HT-29 (cell line): ENCODE data around the gene BEST1. TPM values are rescaled to one million over a fixed set of nuclear protein-coding genes. Genes with fewer than 3 reads are reported as not detected.
"Not testable (repeated sequence)": the region's sequence is repeated elsewhere in the genome, so short reads cannot be mapped to it uniquely, and the experiment has no call there.

ENCODE experiments used
- DNase-seq: peaks from one replicate; pipeline ENCODE4 v3.0.0-alpha.2; 2015; ENCODE audit warnings: low spot score
- total RNA-seq: library from RNA; depleted of rRNA; stranded (reverse); fragments of >200 nt; shearing (Covaris generic); gene quantifications from 2 replicates; pipeline ENCODE4 v1.2.3, GENCODE V29; 2014

BEST1 gene
- total RNA-seq, 1 experiment from 2014 or later: 0.46 TPM

DNA sequence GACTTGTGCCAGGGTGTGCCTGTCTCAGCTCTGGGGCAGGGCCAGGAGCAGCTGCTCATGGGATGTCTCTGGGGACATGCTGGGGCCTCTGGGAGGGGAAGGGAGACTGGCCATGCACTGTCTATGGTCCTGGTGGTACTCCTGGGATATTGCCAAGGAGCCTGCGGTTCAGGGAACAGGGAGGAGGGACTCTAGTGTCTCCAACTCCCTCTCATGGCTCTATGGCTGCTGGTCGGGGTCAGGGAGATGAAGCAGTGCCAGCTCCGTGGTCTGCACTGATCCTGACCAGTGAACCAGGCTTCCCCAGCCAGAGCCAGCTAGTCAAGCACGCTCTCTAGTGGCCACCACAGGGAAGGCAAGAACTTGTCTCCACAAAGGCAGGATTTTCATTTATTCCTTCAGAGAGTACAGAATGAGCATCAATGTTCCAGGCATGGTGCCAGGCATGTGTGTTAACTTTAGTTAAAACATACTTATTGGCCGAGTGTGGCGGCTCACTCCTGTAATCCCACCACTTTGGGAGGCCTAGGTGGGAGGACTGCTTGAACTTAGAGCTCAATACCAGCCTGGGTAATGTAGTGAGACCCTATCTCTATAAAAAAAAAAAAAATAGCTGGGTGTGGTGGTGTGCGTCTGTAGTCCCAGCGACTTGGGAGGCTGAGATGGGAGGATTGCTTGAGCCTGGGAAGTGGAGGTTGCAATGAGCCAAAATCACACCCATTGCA lies 2.5 kb upstream of the BEST1 start:
- DNase-seq: peak; percentile 90

DNA sequence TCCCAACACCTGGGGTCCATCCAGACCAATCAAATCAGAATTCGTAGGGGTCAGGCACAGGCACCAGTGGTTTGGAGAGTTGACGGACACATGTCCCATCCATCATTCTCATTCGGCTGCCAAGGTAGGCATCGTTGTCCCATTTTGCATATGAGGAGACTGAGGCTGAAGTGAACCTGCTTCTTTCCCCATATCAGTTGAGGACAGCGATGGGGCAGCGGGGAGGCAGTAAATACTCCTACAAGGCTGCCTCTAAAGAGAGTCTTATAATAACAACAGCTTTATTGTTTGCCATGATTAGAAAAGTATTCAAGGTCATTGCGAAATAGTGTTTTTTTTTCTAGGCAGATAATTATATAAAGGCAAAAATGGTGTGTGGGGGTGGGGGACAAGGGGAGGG lies 1.6 kb upstream of the BEST1 start:
- DNase-seq: no peak

DNA sequence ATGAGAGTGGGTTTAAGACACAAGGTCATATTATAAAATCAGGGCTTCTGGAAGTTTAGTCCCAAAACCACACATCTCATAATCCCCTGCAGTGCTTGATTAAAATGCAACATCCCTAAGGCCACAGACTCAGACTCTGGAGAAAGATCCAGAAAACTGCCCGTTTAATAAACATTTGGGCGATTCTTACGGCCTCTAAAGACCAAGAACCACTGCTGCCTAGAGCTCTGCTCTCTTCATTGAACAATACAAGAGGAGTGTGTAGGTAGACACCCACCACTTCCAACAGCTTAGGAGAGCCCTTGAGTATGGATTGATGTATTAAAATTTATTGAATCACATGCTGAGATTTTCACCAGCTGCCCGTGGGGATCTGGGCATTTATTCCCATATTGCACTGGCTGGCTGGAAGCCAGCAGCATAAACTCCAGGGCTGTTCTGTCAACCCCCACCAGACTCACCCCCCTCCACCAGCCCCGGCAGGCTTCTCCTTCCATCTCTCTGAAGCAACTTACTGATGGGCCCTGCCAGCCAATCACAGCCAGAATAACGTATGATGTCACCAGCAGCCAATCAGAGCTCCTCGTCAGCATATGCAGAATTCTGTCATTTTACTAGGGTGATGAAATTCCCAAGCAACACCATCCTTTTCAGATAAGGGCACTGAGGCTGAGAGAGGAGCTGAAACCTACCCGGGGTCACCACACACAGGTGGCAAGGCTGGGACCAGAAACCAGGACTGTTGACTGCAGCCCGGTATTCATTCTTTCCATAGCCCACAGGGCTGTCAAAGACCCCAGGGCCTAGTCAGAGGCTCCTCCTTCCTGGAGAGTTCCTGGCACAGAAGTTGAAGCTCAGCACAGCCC lies 749 bp upstream of the BEST1 start:
- peak; percentile 36 for DNase-seq

DNA sequence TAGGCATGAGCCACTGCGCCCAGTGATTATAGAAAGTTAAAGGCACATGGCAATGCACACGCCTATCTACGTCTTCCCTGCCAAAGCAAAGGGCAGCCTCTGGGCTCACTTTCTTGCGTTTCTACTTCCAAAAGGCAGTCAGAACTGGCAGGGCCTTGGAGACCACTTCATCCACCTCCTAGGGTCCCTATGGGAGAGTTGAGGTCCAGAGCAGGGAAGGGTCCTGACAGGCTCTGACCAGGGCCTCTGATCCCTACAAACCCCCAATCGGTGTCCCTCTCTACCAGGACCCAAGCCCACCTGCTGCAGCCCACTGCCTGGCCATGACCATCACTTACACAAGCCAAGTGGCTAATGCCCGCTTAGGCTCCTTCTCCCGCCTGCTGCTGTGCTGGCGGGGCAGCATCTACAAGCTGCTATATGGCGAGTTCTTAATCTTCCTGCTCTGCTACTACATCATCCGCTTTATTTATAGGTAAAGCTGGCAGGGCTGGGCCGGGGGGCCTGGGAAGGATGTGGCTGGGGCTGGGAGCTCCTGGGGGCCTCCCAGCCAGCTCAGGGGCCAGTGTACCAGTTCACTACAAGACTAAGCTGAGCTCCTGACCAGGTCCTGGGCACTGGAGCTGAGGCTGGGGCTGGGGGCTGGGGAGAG lies 1.5 kb downstream of the BEST1 start:
- DNase-seq: no peak

DNA sequence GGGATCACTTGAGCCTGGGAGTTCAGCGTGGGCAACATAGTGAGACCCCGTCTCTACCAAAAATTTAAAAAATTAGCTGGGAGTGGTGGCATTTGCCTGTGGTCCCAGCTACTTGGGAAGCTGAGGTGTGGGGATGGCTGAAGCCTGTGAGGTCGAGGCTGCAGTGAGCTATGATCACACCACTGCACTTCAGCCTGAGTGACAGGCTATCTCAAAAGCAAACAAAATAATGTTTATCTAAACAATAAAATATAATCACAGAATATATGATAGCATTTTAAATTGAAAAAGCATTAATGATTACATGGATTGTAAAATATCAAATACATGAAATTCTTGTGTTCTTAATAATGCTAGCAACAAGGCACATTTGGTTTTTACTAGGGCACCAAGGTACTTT lies 2.7 kb downstream of the BEST1 start:
- no peak for DNase-seq

DNA sequence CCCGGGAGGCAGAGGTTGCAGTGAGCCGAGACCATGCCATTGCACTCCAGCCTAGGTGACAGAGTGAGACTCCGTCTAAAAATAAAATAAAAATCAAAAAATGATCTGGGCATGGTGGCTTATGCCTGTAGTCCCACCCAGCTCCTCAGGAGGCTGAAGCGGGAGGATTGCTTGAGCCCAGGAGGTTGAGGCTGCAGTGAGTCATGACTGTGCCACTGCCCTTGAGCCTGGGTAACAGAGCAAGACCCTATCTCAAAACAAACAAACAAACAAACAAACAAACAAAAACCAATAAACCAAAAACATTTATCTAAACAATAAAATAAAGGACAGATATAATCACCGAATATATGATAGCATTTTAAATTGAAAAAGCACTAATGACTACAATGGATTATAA lies 3.5 kb downstream of the BEST1 start:
- DNase-seq: not testable (repeated sequence)

DNA sequence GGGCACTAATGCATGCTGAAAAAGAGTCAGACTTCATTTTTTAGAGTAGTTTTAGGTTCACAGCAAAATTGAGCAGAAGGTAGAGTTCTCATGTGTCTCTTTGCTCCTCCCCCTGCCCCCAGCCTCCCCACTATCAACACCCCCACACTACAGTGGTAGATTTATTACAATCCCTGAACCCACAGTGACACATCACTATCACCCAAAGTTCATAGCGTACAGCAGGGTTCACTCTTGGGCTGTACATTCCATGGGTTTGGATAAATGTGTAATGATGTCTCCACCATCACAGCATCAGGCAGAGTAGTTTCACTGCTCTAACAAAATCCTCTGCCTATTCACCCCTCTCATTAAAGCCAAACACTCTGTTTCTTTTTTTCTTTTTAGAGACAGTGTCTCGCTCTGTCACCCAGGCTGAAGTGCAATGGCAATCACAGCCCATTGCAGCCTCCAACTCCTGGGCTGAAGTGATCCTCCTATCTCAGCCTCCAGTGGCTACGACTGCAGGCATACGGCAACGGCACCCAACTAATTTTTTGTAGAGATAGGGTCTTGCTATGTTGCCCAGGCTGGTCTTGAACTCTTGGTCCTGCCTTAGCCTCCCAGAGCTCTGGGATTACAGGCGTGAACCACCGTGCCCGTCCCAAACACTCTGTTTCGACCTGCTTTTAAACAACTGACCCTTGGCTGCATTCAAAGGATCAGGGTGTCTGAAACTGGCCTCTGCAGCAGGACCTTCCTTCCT lies 4.1 kb downstream of the BEST1 start:
- peak; percentile 39 for DNase-seq

DNA sequence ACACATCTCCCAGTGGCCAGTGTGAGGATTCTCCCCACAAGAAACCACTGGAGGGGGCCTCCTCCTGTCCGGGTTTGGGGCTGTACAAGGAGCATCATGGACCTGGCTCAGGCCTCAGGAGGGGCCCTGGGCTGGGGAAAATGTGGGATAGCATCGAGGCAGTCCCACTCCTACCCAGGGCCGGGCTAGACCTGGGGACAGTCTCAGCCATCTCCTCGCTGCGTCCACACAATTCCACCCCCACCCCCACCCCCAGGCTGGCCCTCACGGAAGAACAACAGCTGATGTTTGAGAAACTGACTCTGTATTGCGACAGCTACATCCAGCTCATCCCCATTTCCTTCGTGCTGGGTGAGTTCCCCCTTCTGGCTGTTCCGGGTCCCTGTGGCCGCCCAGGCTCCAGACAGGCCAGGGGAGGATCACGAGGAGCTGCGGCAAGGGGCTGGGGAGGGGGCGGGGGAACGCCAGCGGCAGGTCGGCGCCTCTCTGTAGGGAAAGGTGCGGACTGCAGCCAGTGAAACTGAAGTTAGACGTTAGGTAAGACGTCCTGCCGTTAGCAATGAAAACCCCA lies 4.8 kb downstream of the BEST1 start:
- DNase-seq: no peak

DNA sequence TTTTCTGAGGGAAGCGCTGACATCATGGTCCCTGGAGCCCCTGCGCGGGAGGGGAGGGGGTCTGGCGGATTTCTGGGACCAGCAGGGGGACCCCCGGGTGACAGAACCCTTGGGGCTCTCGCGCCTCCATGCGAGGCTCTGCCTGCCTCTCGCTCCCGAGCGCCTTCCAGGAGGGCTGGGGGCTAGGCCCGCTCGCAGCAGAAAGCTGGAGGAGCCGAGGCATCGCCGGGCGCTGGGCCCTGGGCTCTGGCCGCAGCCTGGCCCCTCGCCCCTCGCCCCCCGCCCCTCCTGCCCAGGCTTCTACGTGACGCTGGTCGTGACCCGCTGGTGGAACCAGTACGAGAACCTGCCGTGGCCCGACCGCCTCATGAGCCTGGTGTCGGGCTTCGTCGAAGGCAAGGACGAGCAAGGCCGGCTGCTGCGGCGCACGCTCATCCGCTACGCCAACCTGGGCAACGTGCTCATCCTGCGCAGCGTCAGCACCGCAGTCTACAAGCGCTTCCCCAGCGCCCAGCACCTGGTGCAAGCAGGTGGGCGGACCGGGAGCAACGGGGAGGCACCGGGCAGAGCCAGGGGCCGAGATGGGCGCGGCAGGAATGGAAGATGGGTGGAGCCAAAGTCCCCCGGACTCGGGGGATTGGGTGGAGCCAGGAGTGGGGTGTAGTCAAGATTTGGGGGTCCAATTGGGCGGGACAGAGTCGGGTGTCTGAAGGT lies 5.4 kb downstream of the BEST1 start:
- DNase-seq: no peak

DNA sequence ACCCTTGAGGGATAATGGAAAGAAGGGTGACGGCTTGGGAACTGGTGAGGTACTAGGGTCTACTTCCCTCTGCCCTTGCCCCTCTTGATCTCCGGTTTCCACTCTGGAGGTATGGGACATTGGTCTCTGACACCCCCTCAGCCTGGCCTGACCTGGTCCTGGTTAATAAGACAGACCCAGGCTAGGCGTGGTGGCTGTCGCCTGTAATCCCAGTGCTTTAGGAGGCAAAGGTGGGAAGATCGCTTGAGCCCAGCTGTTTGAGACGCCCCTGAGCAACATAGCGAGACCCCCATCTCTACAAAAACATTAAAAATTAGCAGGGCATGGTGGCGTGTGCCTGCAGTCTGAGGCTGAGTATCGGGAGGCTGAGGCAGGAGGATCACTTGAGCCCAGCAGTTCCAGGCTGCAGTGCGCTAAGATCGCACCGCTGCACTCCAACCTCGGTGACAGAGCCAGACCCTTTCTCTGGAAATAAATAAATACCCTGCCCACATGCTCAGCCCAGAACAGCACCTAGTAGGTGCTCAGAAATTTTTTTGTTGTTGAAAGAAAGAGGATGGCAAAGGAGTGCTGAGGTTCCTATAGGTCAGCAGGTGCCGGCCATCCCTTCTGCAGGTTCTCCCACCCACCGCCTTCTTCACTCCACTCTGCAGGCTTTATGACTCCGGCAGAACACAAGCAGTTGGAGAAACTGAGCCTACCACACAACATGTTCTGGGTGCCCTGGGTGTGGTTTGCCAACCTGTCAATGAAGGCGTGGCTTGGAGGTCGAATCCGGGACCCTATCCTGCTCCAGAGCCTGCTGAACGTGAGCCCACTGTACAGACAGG lies 6.3 kb downstream of the BEST1 start:
- DNase-seq: no peak

DNA sequence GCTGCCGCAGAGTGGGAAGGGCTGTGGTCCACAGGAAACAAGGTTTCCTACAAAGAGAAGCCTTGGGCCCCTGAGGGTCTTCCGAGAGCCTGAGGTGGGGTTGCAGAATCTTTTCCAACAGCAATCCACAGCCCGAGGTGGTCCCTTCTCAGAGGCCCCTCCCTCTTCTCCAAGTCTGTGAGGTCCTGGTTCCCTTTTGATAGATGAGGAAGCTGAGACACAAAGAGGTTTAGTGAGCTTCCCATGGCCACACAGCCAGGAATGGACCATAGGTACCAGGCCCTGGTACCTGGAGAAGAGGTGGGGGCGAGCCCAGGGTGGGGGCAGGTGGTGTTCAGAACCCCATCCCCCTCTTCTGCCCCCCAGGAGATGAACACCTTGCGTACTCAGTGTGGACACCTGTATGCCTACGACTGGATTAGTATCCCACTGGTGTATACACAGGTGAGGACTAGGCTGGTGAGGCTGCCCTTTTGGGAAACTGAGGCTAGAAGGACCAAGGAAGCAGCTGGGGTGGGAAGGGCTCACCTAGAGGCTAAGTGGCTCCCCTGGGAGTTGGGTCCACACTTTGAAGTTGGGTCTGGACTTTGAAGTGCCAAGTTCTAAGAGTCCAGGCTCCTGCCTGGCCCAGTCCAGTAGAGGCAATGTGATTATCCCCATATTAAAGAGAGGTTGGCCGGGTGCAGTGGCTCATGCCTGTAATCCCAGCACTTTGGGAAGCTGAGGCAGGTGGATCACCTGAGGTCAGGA lies 7.0 kb downstream of the BEST1 start:
- DNase-seq: no peak

DNA sequence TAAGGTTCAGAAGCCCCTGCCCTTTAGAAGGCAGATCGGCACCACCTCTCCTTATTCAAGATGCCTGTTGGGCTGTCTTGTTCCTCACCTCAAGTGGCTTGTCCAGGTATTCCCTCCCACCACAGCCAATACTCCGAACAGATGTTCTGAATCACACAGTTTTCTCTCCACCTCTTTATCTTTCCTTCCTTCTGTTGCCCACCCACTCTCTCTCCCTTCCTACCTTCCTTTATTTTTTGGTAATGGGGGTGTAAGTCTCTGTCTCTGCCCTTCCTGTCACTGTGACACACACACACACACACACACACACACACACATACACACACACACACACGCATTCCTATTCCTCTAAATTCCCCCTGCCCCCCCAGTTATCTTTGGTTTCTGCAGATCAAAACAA lies 8.4 kb downstream of the BEST1 start:
- no peak for DNase-seq

DNA sequence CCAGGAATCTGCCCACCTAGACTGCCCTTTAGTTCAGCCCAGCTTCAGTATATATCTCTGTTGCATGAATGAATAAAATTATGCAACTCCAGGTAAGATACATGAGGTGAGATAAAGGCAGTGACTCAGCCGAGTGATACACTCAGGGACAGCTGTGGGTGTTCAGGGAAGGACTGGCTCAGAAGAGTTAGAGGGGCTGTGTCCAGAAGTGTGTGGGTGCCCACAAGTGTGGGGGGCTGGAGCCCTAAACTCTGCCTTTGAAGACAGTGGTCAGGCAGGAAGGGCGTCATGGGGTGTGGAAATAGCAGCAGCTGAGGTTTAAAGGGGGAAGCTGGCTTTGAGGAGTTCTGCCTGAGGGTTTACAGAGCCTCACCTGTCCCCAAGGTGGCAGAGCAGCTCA lies 9.0 kb downstream of the BEST1 start:
- peak; percentile 45 for DNase-seq

DNA sequence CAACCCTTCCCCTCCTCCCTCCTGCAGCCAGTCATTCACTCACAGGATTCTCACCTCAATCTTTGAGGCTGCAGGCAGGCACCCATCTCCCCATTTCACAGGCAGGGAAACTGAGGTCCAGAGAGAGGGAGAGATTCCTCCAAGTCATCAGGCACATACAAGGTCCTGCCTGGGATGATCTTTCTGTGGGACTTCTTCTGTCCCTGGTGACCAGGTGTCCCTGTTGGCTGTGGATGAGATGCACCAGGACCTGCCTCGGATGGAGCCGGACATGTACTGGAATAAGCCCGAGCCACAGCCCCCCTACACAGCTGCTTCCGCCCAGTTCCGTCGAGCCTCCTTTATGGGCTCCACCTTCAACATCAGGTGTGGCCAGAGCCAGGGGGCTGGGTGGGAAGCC lies 9.5 kb downstream of the BEST1 start:
- no peak for DNase-seq

DNA sequence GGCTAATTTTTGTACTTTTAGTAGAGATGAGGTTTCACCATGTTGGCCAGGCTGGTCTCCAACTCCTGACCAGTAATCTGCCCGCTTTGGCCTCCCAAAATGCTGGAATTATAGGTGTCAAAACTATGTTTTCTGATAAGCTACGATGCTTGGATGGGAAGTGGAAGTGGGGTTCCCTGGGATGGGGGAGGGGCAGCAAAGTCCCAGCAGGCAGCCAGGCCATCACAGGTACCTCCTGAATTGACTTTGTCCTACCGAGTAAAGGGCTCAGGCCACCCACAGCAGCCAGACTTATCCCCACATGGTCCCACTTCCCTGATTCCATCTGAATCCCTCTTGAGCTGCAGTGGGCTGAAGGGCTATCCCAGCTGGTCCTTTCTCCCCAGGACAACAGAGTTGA lies 10.4 kb downstream of the BEST1 start:
- DNase-seq: no peak

DNA sequence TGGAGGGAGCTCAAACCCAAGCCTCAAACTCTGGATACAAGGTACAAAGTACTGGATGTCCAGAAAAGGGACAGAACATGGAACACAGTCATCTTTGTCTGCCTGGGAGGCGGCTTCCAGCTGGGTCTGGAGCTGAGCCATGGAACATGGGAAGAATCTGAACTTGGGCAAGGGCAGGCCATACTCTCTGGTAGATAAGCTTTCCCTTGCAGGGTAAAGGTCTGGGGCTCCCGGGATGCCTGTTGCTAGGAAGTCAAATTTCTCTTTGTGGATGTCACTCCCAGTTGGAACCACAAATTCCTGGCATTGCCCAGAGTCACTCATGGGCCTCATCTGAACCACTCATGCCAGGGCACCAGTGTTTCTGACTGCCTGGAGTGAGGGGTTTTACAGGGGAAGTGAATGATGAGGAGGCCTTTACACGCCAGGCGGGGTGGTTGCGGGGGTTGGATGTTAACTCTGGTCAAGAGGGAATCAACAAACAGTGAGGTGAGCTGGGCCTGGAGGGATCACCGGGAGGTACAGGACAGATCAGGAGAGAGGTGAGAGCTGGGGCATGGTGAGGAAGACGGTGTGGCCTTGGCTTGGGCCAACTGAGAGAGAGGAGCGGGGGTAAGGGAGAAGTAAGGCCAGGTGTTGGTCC lies 11.5 kb downstream of the BEST1 start:
- DNase-seq: peak; percentile 66

DNA sequence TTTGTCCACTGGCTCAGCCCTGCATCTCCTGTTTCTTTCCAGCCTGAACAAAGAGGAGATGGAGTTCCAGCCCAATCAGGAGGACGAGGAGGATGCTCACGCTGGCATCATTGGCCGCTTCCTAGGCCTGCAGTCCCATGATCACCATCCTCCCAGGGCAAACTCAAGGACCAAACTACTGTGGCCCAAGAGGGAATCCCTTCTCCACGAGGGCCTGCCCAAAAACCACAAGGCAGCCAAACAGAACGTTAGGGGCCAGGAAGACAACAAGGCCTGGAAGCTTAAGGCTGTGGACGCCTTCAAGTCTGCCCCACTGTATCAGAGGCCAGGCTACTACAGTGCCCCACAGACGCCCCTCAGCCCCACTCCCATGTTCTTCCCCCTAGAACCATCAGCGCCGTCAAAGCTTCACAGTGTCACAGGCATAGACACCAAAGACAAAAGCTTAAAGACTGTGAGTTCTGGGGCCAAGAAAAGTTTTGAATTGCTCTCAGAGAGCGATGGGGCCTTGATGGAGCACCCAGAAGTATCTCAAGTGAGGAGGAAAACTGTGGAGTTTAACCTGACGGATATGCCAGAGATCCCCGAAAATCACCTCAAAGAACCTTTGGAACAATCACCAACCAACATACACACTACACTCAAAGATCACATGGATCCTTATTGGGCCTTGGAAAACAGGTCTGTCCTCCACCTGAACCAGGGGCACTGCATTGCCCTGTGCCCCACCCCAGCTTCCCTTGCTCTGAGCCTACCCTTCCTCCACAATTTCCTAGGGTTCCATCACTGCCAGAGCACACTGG lies 12.3 kb downstream of the BEST1 start:
- peak; percentile 44 for DNase-seq

DNA sequence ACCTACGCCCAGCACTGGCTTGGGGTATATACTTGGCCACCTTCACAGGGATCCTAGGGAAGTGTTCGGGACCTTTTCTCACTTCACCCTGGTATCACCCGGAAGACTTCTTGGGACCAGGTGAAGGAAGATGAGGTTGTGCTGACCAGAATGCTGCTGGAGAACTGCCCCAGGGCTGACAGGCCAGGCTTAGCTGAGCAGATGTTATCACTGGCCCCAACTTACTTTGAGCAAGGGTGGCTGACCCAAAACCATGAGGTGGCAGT lies 12.8 kb downstream of the BEST1 start:
- DNase-seq: peak; percentile 72
